A549 (cell line): ENCODE measurements around the gene PLPP4. TPM values are rescaled to one million over a fixed set of nuclear protein-coding genes. Genes with fewer than 3 reads are reported as not detected.

Experiments
- ATAC-seq, 2 experiments: fragments of 200-7000 bp in 1 of 2; fragments of >200 bp in 1 of 2; cut with Nextera tagmentation in 1 of 2; cut with Tn5 transposase in 1 of 2; 3 replicates each; pipeline versions ENCODE4 v1.8.0 to v1.9.1; 2018 to 2020; ENCODE audit warnings: mild to moderate bottlenecking in 1 of 2, moderate library complexity in 1 of 2
- CTCF ChIA-PET: fragments of 300-600 bp; sonication (Branson Sonifier 250); formaldehyde crosslinking; extraction: SDS; loops from one replicate; lab custom pipeline; 2021; ENCODE audit warnings: antibody characterized with exemption, inconsistent platforms; lab: Yijun Ruan, JAX
- POLR2A ChIA-PET: fragments of 350-600 bp; formaldehyde crosslinking; extraction: SDS; loops from one replicate; lab custom pipeline; 2021; ENCODE audit warnings: antibody characterized with exemption, inconsistent platforms; lab: Yijun Ruan, JAX
- DNase-seq, 2 experiments: peaks; one replicate each; pipeline versions ENCODE4 v3.0.0 to v3.0.0-alpha.2; 2011 to 2016; ENCODE audit warnings: low read depth in 1 of 2, low spot score in 1 of 2
- FAIRE-seq: peaks from 2 replicates; lab custom pipeline; 2011; peaks lifted over from hg19 to GRCh38; lab: Jason Lieb, UNC
- H3K27ac ChIP-seq, 2 experiments: fragments of >200 bp; sonication (Bioruptor Twin); formaldehyde crosslinking; 3 replicates each; pipeline ENCODE4 v1.5.1; 2016 to 2017
- H3K4me1 ChIP-seq: fragments of >200 bp; sonication (Bioruptor Twin); formaldehyde crosslinking; 3 replicates; pipeline ENCODE4 v1.6.1; 2016
- H3K4me2 ChIP-seq: fragments of >200 bp; sonication (Bioruptor Twin); formaldehyde crosslinking; 3 replicates; pipeline ENCODE4 v1.6.1; 2016
- H3K4me3 ChIP-seq: fragments of >200 bp; sonication (Bioruptor Twin); formaldehyde crosslinking; 3 replicates; pipeline ENCODE4 v1.5.1; 2016
- H3K9me3 ChIP-seq: fragments of >200 bp; sonication (Bioruptor Twin); formaldehyde crosslinking; 3 replicates; pipeline ENCODE4 v1.6.1; 2016
- ESRRA ChIP-seq: fragments of 150-350 bp; IDR thresholded peaks from 2 replicates; pipeline ENCODE4 v1.6.1; 2014; ENCODE audit warnings: mild to moderate bottlenecking, low read length, borderline replicate concordance
- FOSB ChIP-seq: fragments of 250-450 bp; sonication (Bioruptor Pico); IDR thresholded peaks from 2 replicates; pipeline ENCODE4 v1.5.0; 2020; ENCODE audit warnings: mild to moderate bottlenecking, moderate library complexity
- FOSL2 ChIP-seq, 2 experiments: fragments of 450-650 bp in 1 of 2; fragments of >200 bp in 1 of 2; sonication (Bioruptor Twin) in 1 of 2; formaldehyde crosslinking; IDR thresholded peaks; 2 replicates each; pipeline versions ENCODE4 v1.5.0 to v1.6.1; 2016 to 2020; ENCODE audit warnings: mild to moderate bottlenecking in 1 of 2, moderate library complexity in 1 of 2
- GATA3 ChIP-seq: IDR thresholded peaks from 2 replicates; pipeline ENCODE4 v1.6.1; 2012; ENCODE audit warnings: borderline replicate concordance
- HDAC2 ChIP-seq: fragments of 200-600 bp; sonication (generic); IDR thresholded peaks from 2 replicates; pipeline ENCODE4 v1.6.1; 2016
- HOXB5 ChIP-seq: fragments of 250-450 bp; sonication (Bioruptor Pico); IDR thresholded peaks from 2 replicates; pipeline ENCODE4 v1.5.0; 2020; ENCODE audit warnings: mild to moderate bottlenecking, moderate library complexity
- JUNB ChIP-seq: fragments of >200 bp; sonication (Bioruptor Twin); formaldehyde crosslinking; IDR thresholded peaks from 2 replicates; pipeline ENCODE4 v1.6.1; 2016
- NFE2L2 ChIP-seq: fragments of 150-350 bp; conservative IDR thresholded peaks from 2 replicates; pipeline ENCODE4 v1.6.1; 2014; ENCODE audit warnings: low read length
- POLR2AphosphoS2 ChIP-seq: conservative IDR thresholded peaks from 2 replicates; pipeline ENCODE4 v1.6.1; 2012; ENCODE audit warnings: low read length, improper control_type of control experiment, inconsistent platforms
- SREBF2 ChIP-seq: fragments of 450-650 bp; IDR thresholded peaks from 2 replicates; pipeline ENCODE4 v1.6.1; 2014; ENCODE audit warnings: mild to moderate bottlenecking, moderate library complexity
- ZNF302 ChIP-seq: fragments of 250-450 bp; sonication (Bioruptor Pico); IDR thresholded peaks from 2 replicates; pipeline ENCODE4 v1.9.0; 2021; ENCODE audit warnings: inconsistent platforms, mild to moderate bottlenecking, moderate library complexity
- WGBS: methylation state at CpG from one replicate; pipeline ENCODE4 v1.1.6; 2017; ENCODE audit errors: missing lambda C conversion rate; 5-methylcytosine and 5-hydroxymethylcytosine counted together
- polyA plus RNA-seq, 4 experiments: library from polyadenylated mRNA; depleted of rRNA in 3 of 4; stranded (reverse); fragments of >200 nt; fragmentation: RNase III in 1 of 4; extraction: RNeasy Plus Mini Kit Qiagen cat#74134 plus additional on column Dnase treatment in 1 of 4; gene quantifications; 2 replicates in 3 of 4; 3 replicates in 1 of 4; pipeline ENCODE4 v1.2.3, GENCODE V29; 2011 to 2017
- TF ChIP-seq, protein P1 (sequence below): fragments of 200-600 bp; sonication (generic); IDR thresholded peaks from 2 replicates; pipeline ENCODE4 v1.6.1; 2016; ENCODE audit warnings: antibody characterized with exemption, mild to moderate bottlenecking, moderate library complexity
- TF ChIP-seq, protein P2 (sequence below): fragments of 250-450 bp; sonication (Bioruptor Pico); IDR thresholded peaks from 2 replicates; pipeline ENCODE4 v1.5.0; 2021; ENCODE audit warnings: mild to moderate bottlenecking, moderate library complexity, borderline replicate concordance
- TF ChIP-seq, protein P3 (sequence below): IDR thresholded peaks from 2 replicates; pipeline ENCODE4 v1.6.1; 2012
- TF ChIP-seq, protein P4 (sequence below): fragments of >200 bp; sonication (Bioruptor Twin); formaldehyde crosslinking; IDR thresholded peaks from 2 replicates; pipeline ENCODE4 v1.6.1; 2016

The PLPP4 gene
- polyA plus RNA-seq, 2 of the 4 experiments (the other 2 are of a cell fraction): not detected

DNA sequence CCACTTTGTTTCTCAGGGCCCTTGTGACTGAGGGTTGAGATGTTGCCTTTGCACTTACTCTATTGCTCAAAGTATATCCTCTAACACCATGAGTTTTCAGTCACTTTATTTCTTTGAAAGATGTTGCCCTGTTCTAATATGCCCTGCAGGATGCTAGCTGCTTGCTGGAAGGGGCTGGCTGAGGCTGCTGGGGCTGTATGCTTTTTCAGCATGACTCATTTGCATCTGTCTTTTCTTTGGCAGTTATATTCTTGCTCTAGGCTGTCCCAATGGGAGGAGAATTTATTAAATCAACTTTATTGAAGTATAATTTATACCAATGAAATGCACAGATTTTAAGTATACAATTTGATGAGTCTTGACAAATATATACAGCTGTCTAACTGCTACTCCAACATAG, 157.7 kb downstream of the PLPP4 start (continued):
- TF ChIP-seq, protein P1, sequence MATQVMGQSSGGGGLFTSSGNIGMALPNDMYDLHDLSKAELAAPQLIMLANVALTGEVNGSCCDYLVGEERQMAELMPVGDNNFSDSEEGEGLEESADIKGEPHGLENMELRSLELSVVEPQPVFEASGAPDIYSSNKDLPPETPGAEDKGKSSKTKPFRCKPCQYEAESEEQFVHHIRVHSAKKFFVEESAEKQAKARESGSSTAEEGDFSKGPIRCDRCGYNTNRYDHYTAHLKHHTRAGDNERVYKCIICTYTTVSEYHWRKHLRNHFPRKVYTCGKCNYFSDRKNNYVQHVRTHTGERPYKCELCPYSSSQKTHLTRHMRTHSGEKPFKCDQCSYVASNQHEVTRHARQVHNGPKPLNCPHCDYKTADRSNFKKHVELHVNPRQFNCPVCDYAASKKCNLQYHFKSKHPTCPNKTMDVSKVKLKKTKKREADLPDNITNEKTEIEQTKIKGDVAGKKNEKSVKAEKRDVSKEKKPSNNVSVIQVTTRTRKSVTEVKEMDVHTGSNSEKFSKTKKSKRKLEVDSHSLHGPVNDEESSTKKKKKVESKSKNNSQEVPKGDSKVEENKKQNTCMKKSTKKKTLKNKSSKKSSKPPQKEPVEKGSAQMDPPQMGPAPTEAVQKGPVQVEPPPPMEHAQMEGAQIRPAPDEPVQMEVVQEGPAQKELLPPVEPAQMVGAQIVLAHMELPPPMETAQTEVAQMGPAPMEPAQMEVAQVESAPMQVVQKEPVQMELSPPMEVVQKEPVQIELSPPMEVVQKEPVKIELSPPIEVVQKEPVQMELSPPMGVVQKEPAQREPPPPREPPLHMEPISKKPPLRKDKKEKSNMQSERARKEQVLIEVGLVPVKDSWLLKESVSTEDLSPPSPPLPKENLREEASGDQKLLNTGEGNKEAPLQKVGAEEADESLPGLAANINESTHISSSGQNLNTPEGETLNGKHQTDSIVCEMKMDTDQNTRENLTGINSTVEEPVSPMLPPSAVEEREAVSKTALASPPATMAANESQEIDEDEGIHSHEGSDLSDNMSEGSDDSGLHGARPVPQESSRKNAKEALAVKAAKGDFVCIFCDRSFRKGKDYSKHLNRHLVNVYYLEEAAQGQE: no peak
- TF ChIP-seq NFE2L2: no peak
- TF ChIP-seq GATA3: no peak

DNA sequence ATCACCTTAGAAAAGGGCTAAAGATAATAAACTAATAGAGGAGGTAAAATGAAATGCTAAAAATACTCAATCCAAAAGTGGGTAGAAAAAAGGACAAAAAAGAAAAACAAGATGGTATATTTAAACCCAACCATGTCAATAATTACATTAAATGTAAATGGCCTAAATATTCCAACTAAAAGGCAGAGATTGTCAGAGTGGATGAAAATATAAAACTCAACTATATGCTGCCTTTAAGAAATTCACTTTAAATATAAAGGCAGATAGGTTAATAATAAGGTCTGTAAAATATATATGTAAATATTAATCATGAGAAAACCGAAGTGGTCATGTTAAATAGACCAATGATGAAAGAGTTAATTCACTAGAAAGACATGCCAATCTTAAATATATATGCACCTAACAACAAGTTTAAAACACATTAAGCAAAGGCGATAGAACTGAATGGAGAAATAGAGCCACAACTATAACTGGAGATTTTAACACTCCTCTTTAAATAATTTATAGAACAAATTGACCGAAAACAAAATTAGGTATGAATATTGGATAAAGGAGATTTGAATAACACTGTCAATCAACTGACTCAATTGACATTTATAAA, 159.4 kb downstream of the PLPP4 start:
- CTCF ChIA-PET: no interaction called here
- H3K4me3 ChIP-seq: no peak overlapping the region
- no peak for TF ChIP-seq JUNB
- TF ChIP-seq ZNF302 (CRISPR knock-in tag): no peak
- TF ChIP-seq, protein P1: no peak
- no peak for TF ChIP-seq ESRRA
- TF ChIP-seq, protein P2, sequence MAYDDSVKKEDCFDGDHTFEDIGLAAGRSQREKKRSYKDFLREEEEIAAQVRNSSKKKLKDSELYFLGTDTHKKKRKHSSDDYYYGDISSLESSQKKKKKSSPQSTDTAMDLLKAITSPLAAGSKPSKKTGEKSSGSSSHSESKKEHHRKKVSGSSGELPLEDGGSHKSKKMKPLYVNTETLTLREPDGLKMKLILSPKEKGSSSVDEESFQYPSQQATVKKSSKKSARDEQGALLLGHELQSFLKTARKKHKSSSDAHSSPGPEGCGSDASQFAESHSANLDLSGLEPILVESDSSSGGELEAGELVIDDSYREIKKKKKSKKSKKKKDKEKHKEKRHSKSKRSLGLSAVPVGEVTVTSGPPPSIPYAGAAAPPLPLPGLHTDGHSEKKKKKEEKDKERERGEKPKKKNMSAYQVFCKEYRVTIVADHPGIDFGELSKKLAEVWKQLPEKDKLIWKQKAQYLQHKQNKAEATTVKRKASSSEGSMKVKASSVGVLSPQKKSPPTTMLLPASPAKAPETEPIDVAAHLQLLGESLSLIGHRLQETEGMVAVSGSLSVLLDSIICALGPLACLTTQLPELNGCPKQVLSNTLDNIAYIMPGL (CRISPR knock-in tag): no peak
- FAIRE-seq: no peak
- H3K4me2 ChIP-seq: no peak overlapping the region
- POLR2A ChIA-PET: no interaction called here
- H3K4me1 ChIP-seq: no peaks in the 10 kb centered on the region
- WGBS: 14% methylated on average over 3 of the region's 3 CpGs
- no peak for ATAC-seq
- no peak overlapping the region for H3K27ac ChIP-seq
- peaks cover 5% of the 10 kb centered on the region; the same call in 1 of the 3 replicates for H3K9me3 ChIP-seq
- no peak for DNase-seq

DNA sequence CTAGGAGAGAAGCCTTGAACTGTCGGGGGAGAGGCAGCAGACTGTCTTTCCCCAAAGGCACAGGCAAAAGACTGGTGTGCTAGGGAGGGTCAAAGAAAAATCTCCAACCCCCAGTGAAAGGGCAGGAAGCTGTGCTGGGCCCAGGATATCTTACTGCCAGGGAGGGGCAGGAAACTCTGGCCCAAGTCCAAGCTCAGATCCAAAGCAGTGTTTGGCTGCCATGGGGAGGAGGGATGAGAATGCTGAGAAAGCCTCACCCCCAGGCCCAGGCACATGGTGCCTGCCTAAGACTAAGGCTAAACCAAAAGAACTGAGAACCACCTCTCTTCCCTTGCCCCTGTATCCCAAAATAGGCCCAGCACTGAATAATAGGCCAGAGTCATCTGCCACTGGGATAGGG, 171.2 kb downstream of the PLPP4 start:
- FAIRE-seq (no peak), DNase-seq (no peak), ATAC-seq (no peak)
- CTCF ChIA-PET: interaction anchor here (1.1 kb wide), 1 partner anchor 50 kb away, joined by 3 read pairs; no protein-coding TSS in a partner anchor
- no peaks in the 10 kb centered on the region for H3K4me1 ChIP-seq
- TF ChIP-seq HDAC2 (no peak), HOXB5 (CRISPR knock-in tag) (no peak), FOSL2 (IDR thresholded peaks at IDR 0.05) (no peak), FOSL2 (CRISPR knock-in tag; IDR thresholded peaks at IDR 0.05) (no peak), SREBF2 (no peak), FOSB (CRISPR knock-in tag) (no peak), POLR2AphosphoS2 (no peak)
- TF ChIP-seq, protein P3, sequence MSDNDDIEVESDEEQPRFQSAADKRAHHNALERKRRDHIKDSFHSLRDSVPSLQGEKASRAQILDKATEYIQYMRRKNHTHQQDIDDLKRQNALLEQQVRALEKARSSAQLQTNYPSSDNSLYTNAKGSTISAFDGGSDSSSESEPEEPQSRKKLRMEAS: no peak
- TF ChIP-seq, protein P4, sequence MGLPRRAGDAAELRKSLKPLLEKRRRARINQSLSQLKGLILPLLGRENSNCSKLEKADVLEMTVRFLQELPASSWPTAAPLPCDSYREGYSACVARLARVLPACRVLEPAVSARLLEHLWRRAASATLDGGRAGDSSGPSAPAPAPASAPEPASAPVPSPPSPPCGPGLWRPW: no peak
- no peak overlapping the region for H3K4me3 ChIP-seq
- WGBS: 0% methylated on average over 1 of the region's 1 CpG
- H3K27ac ChIP-seq: no peak overlapping the region
- no peak overlapping the region for H3K4me2 ChIP-seq
- POLR2A ChIA-PET: no interaction called here
- H3K9me3 ChIP-seq: no peaks in the 10 kb centered on the region
